AG10803 (cell line): ENCODE data around the gene HES3.

Experiments used
- DNase-seq: peaks from one replicate; pipeline ENCODE4 v3.0.0; 2010; ENCODE audit warnings: low read depth
- H3K4me3 ChIP-seq: 2 replicates; pipeline ENCODE4 v1.5.1; 2011; ENCODE audit warnings: mild to moderate bottlenecking, low read length, control low read depth
- CTCF ChIP-seq: conservative IDR thresholded peaks from 2 replicates; pipeline ENCODE4 v1.5.1; 2011; ENCODE audit warnings: mild to moderate bottlenecking, low read length, control low read depth, inconsistent platforms

Gene HES3

GRCh38 chr1:6276811-6277555 is 33.0 kb downstream of the HES3 start:
- no peak overlapping the region for H3K4me3 ChIP-seq
- TF ChIP-seq CTCF, result no peak
- no peak for DNase-seq

GRCh38 chr1:6278263-6278662 is 34.3 kb downstream of the HES3 start:
- no peak for TF ChIP-seq CTCF
- H3K4me3 ChIP-seq, result no peak overlapping the region
- no peak for DNase-seq

GRCh38 chr1:6279066-6279465 is 35.1 kb downstream of the HES3 start:
- no peak overlapping the region for H3K4me3 ChIP-seq
- TF ChIP-seq CTCF, result no peak
- no peak for DNase-seq

- H3K4me3 ChIP-seq, result no peak overlapping the region
- no peak for TF ChIP-seq CTCF
These were observed 35.8 kb downstream of the HES3 start for GRCh38 chr1:6279613-6280383.

GRCh38 chr1:6280761-6281451 is 36.9 kb downstream of the HES3 start:
- no peak for DNase-seq
- TF ChIP-seq CTCF, result peak; percentile 53
- no peak overlapping the region for H3K4me3 ChIP-seq

More at GRCh38 chr1:6279613-6280383, 35.8 kb downstream of the HES3 start:
- DNase-seq, result no peak

- TF ChIP-seq CTCF, result no peak
- no peak for DNase-seq
- no peak overlapping the region for H3K4me3 ChIP-seq
These were observed 37.8 kb downstream of the HES3 start for GRCh38 chr1:6281511-6282402.
